Endometrial microvascular endothelial cells (primary cell): ENCODE data around the gene DPYSL4. TPM values are rescaled to one million over a fixed set of nuclear protein-coding genes. Genes with fewer than 3 reads are reported as not detected.

Source experiments
- in situ Hi-C: cut with HindIII; loops from 2 replicates; pipeline ENCODE4 v1.10.0; 2017; ENCODE audit warnings: low sequenced_read_pairs, low pct_unique_long_range_greater_than_20kb; ENCODE audit errors: inconsistent ontology term
- total RNA-seq: library from RNA; depleted of rRNA; stranded (reverse); fragments of >200 nt; gene quantifications from one replicate; pipeline ENCODE4 v1.2.3, GENCODE V29; 2015; ENCODE audit errors: inconsistent ontology term

DPYSL4 gene
- total RNA-seq, 1 donor from 2014 or later: 7.3 TPM

DNA sequence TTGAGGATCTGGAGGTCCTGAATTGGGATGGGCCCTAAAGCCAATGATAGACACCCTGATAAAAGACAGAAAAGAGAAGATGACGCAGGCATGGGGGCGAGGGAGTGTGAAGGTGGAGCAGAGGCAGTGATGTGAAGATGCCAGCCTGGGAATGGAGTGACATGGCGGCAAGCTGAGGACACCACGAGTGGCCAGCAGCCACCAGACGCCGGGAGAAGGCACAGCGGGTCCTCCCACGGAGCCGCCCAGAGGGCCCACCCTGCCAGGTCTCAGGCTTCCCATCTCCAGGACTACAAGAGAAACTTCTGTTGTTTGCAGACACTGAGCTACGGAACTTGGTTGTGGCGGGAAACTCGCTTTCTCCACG is 44.9 kb downstream of the DPYSL4 start:
- in situ Hi-C loops: loop anchor here (10.0 kb wide), 1 partner anchor 113 kb away; no protein-coding TSS in a partner anchor

DNA sequence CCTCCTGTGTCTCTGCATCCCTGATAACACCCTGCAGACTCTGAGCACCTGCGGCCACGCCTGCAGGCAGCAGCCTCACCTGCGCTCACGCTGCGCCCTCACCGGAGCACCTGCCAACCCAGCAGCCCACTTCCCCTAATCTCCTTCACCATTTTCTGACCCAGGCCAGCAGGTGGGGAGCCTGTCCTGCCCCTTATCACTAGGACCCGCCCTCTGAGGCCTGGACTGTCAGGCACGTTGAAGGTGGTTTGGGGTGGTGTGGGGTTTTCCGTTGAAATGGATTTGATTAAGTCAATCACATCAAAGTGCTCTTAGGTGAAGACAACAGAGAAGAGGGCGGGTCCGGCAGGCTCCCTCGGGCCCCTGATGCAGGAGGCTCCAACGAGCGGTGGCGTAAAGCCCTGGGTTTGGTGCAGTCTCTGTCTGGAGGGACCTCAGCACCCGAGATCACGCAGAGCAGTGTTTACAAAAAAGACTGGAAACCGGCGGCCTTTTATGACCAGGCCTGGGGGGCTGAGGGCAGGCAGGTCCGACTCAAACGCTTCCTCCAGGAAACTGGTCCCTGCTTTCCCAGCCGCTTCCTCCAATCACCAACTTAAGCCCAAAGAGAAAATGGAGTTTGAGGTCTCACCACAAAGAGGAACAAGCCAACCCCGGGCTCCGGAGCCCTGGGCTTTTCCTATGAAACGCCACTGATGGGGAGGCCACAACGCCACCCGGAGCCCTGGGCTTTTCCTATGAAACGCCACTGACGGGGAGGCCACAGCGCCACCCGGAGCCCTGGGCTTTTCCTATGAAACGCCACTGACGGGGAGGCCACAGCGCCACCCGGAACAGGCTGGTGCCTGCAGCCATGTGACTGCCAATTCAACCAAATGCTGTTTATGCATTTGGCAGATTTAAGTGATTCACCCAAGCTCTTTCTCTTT is 45.5 kb downstream of the DPYSL4 start:
- in situ Hi-C loops: loop anchor here (10.0 kb wide), 1 partner anchor 113 kb away; no protein-coding TSS in a partner anchor

DNA sequence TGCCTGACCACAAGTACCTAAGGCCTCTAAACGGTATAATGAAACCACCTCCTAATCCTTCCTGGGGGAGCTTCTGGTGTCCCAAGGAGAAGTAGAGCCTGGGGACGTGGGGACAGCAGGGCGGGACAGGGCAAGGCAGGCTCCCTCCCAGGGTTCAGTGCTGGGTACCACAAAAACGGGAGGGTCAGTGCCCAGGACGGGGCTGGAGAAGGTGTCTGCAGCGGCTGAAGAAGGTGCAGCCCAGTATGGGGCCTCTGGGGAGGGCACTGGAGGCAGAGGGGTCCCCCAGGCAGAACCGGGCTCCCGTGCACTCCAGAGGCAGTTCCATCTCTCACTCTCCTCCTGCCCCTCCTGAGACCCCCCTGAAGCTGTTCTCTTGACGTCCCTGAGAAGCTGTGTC is 46.2 kb downstream of the DPYSL4 start:
- in situ Hi-C loops: loop anchor here (10.0 kb wide), 1 partner anchor 112 kb away; no protein-coding TSS in a partner anchor

DNA sequence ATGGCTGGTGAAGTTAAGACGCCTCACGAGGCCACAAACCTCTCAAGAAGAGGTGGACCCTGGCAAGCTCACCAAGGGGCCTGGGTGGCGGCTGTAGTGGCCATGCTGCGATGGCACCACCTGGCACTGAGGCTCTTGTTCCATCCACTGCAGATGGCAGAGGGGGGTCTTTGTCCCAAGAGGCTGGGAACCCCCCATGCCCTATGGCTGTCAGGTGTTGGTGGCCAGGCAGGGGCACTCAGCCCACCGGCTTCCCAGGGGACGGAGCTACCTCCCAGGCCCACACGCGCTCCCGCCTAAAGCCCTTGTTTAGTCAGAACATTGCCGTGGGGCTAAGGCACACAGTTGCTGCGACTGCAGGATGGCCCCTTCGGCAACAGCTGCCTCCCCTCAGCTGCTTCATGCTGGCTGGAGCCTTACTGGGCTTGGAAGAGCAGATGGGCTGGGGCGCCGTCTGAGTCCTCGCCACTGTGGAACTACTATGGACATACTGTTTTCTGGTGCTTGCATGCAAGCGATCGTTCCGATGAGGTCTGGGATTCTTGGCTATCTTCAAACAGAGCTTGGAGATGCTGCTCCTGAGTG is 46.8 kb downstream of the DPYSL4 start:
- in situ Hi-C loops: loop anchor here (10.0 kb wide), 1 partner anchor 111 kb away; no protein-coding TSS in a partner anchor

DNA sequence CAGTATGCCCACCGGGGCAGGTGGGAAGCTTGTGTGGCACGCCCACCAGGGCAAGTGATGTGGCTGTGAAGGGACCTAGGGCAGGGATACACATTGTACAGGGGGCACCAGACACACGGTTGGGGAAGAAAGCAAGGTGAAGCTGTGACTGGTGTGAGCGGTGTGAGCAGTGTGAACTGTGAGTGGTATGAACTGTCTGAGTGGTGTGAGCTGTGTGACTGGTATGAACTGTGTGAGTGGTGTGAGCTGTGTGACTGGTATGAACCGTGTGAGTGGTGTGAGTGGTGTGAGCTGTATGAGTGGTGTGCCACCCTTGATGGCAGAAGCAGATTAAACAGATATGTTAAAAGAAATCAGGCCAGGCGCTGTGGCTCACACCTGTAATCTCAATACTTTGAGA is 48.1 kb downstream of the DPYSL4 start:
- in situ Hi-C loops: loop anchor here (10.0 kb wide), 1 partner anchor 110 kb away; no protein-coding TSS in a partner anchor

DNA sequence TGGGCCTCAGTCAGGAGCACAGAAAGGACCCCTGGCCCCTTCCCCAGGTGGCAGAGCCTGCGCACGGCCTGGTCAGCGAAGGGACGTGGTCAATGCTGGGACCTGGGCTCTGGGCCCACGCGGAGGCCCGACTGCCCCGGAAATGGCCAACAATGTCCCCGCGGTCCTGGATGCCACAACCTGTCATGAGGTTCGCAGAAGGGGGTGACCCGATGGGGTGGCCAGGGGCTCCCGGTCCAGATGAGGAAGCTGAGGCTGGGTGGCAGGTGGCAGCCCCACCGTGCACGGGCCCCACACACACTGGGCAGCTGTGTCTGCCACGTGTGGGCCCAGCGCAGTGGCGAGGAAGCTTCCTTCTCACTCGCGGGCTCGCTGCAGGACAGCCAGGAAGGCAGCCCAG is 49.4 kb downstream of the DPYSL4 start:
- in situ Hi-C loops: loop anchor here (10.0 kb wide), 1 partner anchor 109 kb away; no protein-coding TSS in a partner anchor

DNA sequence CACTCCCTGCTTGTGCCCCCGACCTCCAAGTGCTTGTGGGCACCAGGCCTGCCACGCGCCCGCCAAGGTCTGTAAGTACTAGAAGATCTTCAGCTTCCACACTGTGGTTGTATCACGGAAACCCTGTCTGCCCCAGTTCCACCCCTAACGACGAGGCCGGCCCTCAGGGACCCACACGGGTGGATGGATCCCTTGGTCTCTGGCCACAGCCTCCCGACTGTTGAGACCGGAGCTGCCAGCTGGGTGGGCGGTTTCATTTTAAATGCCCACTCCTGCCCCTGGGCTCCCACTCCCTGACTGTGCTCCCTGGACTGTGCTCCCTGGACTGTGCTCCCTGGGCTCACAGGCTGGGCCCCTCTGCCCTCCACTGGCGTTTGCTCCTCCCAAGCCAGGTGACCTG is 50.1 kb downstream of the DPYSL4 start:
- in situ Hi-C loops: loop anchor here (10.0 kb wide), 1 partner anchor 108 kb away; no protein-coding TSS in a partner anchor

DNA sequence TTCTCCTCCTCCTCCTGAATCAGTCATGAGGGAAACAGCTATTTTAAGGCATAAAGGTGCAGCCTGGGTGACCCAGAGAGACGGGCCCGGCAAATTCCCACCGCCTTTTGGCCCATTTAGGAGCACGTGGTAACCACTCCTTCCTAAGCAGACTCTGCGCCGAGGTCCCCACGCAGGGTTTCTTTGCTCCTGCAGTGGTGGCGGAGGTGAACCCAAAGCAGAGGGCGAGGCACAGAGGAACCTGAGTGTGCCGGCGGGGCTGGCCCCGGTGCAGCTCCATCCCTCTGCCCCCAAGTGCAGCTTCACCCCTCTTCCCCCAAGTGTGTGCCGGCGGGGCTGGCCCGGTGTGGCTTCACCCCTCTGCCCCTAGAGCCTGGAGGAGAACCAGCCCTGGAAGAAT is 50.6 kb downstream of the DPYSL4 start:
- in situ Hi-C loops: loop anchor here (10.0 kb wide), 1 partner anchor 107 kb away; no protein-coding TSS in a partner anchor

DNA sequence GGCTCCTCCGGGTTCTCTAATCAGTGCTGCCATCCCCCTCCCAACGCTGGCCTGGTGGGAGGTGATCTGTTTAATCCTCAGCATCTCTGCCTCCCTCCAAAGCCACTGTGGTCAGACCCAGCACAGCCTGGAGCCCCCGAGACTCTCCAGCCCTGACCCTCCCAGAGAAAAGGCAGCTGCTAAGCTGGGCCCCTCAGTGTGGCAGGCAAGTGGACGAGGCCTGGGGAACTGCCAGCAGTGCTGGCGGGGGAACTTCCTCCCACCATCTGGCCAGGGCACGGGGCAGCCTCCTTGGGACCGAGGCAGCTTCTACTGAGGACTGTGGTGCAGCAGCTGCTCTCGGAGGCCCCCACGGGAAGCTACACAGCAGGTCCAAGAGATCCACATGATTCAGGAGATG is 51.1 kb downstream of the DPYSL4 start:
- in situ Hi-C loops: loop anchor here (10.0 kb wide), 1 partner anchor 107 kb away; no protein-coding TSS in a partner anchor

DNA sequence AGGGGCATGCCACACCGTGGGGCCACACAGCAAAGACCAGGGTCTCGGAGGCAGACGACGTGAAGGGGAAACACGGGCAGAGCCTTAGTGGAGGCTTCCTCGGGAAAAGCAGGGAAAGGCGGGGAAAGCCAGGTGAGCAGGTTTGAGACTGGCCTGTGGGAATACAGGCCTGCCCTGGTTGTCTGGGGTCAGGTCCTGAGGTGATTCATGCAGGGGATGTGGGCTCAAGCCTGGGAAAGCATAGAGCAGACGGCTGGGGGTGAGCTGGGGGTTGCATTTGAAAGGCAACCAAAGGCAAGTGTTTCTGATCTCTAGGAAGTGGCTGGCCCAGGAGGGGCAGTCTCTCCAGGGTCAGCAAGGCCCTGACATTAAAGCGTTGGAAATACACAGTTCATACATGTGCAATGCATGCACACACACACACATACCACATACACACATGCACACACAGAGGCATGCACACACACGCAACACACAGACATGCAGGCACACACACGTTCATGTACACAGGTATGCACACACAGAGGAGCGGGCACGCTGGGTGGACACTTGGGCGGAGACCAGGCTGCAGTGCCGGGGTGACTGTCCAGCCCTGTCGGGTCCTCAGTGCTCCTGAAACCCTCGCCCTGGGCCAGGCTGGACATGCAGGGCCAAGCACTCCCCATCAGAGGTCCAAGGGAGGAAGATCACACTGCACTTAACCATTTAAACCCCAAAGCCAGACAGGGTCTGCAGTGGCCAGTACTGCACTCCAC is 51.8 kb downstream of the DPYSL4 start:
- in situ Hi-C loops: loop anchor here (10.0 kb wide), 1 partner anchor 106 kb away; no protein-coding TSS in a partner anchor

DNA sequence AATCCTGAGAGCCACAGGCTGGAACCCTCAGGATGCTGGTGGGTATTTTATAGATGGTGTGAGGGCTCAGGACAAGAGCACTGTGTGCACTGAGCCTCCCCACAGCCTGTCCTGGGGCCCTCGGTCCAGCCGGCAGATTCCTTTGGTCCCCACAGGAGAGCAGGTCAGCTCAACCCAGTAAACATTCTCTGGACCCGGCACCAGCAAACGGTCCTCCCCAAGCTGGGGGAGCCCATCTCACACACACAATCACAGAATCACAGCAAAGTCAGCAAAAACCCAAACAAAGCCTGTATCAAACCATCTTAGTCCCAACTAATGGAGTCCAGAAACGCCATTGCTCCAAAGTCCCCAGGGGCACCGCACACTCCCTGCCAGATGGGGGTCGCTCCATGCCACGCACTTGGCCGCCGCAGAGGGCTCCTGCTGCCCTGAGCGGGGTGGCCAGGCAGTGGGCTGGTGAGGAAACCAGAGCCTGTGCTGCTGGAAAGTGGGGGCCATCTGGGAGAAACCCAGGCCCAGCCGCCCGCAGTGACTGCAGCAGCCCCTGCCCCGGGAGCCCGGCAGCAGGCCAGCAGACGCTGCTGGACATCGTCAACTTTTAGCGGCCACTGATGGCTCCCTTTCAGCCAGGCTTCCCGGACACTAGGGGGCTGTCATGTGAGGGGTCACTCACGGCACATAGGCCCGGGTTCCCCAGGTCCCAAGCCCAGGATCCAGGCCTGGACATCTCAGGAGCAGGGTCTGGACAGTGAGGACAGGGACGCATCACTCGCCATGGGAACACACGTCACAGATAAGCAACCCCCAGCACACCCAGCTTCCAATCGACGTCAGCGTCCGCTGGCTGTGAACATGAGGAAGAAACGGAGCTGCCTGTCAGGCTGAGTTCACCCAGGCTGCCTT is 52.6 kb downstream of the DPYSL4 start:
- in situ Hi-C loops: loop anchor here (10.0 kb wide), 1 partner anchor 105 kb away; no protein-coding TSS in a partner anchor

DNA sequence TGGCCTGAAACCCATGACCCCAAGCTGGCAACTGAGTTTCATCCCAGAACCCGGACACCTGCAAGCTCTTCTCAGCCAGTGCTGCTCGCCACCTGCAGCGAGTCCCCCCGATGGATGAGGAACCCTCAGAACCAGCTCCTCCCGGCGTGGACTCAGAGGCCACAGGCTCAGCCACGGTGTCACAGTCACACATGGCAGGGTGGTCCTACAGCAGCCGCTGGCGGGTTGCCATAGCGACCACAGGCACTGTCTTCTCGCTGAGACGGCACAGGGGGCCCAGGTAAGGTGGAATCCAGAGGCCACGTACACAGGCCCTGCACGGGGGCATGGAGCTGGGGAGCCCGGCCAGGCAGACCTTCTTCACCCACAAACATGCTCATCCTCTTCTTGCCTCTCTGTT is 53.4 kb downstream of the DPYSL4 start:
- in situ Hi-C loops: no loop called here

DNA sequence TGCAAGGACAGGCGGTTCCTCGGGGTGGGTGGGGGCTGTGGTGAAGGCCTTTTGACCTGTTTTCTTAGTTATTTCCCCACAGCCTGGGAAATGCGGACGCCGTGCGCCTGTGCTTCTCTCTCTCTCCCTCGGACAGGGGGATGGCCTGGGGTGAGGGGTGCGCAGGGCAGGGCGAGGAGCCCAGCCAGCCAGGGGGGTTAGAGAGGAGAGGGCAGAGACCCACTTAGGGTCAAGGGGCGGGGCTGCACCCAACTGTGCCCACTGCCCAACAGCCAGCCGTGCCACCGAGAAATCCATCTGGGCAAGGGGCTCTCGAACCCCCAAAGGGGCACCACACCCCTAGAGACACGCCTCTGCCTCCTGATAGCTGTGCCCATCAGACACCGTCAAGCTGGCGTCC is 53.8 kb downstream of the DPYSL4 start:
- in situ Hi-C loops: no loop called here

DNA sequence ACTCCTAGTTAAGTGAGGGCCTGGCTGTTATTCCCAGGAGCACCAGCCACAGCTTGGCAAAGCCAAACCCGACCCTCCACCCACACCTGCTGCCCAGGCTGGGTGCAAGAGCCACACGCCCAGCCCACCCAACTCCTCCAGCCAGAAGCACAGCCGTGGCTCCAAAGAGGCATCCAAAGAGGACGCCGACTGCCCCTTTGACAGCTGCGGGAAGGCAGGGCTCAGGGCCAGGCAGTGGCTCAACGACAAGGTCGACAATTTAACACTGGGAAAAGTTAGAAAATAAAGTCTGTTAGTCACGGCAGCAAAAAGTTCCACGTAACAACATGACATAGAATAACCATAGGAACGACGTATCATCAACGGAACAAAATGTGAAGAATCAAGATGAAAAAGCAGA is 54.3 kb downstream of the DPYSL4 start:
- in situ Hi-C loops: no loop called here

DNA sequence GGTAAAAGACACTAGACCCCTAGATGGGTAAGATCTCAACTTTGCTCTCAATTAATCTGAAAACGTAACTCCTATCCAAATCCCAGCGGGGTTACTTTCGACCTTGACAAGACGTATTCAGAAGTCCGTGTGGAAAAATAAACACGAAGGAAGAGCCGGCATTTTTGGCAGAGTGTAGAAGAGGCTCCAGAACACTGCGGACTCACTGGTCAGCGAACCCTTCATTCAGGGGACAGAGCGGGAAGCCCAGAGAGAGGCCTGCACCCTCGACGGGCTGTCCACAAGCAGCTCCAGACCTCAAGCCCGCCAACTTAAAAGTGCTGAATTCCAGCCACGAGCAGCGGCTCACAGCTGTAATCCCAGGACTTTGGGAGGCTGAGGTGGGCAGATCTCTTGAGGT is 54.7 kb downstream of the DPYSL4 start:
- in situ Hi-C loops: no loop called here

DNA sequence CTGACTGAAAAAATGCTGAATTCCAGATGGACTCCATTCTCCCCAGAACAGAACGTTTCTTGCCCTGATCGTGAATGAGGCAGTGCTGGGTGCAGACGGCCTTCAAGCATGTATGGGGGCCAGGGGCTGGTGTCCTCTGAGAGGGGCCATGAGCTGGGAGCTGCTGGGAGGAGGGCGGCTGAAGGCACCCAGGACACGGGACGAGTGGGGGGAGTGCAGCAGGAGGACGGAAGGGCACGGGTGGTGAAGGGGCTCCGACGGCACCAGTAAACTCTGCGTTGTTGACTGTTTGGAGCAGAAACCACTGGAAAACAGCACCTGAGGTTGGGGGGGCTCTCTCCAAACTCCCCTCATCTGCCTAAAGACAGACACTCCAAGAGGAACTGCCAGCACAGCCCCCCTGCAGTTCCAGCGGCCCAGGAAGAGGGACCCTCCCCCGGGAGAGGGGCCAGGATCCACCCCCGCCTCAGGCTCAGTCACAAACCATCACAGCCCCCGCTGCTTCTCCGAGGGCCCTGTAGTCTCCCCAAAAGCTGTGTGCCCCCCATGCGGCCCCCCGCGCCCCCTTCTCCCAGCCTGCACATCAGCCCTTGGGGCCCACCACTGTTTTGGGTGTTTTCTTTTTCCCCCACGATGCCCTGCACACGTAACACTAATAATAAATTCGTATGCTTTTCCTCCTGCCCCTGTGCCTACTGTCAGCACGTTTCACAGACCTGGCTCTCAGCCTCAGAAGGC is 55.5 kb downstream of the DPYSL4 start:
- in situ Hi-C loops: no loop called here

DNA sequence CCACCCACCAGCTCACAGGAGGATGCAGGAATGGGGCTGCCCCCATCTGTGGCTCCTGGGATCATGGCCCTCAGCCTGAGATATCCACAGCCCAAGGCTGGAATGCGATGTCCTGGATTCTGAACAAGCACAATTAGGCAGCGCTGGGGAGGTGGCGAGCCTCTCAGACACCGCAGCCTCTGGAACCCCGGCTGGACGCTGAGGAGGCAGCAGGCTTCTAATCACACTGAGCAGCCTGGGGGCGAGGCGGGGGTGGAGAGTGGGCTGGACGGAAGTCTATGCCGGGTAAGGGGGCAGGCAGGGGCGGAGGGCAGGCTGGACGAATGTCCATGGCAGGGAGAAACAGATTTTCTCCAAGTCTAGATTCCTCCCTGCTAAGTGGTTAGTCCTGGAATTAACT is 56.4 kb downstream of the DPYSL4 start:
- in situ Hi-C loops: no loop called here
